HepG2 (cell line): ENCODE measurements around the gene RBM44. TPM values are rescaled to one million over a fixed set of nuclear protein-coding genes. Genes with fewer than 3 reads are reported as not detected.

Experiments
- CBFB ChIP-seq: sonication (generic); formaldehyde crosslinking; IDR thresholded peaks from 2 replicates; pipeline ENCODE4 v1.4.0; 2020; ENCODE audit warnings: missing genetic modification reagents
- CHD4 ChIP-seq: fragments of 200-600 bp; sonication (generic); IDR thresholded peaks from 2 replicates; pipeline ENCODE4 v1.7.0; 2017; ENCODE audit warnings: mild to moderate bottlenecking, low read length, borderline replicate concordance
- ERF ChIP-seq: IDR thresholded peaks from 2 replicates; pipeline ENCODE4 v1.6.1; 2018; ENCODE audit warnings: missing biosample characterization, missing genetic modification reagents
- EZH2 ChIP-seq: conservative IDR thresholded peaks from 2 replicates; pipeline ENCODE4 v1.6.1; 2012; ENCODE audit warnings: mild to moderate bottlenecking, low read depth, low read length, moderate library complexity
- FOXO1 ChIP-seq: sonication (generic); formaldehyde crosslinking; IDR thresholded peaks from 2 replicates; pipeline ENCODE4 v1.4.0; 2020; ENCODE audit warnings: missing genetic modification reagents
- NR2F2 ChIP-seq: IDR thresholded peaks from 2 replicates; pipeline ENCODE4 v1.6.1; 2012; ENCODE audit warnings: low read depth, inconsistent platforms, borderline replicate concordance
- POLR2AphosphoS5 ChIP-seq: IDR thresholded peaks from 2 replicates; pipeline ENCODE4 v1.6.1; 2012; ENCODE audit warnings: low read depth, low read length
- RAD21 ChIP-seq: fragments of 450-650 bp; formaldehyde crosslinking; IDR thresholded peaks from 2 replicates; pipeline ENCODE4 v1.5.0; 2020; ENCODE audit warnings: mild to moderate bottlenecking
- RFXANK ChIP-seq: IDR thresholded peaks from 2 replicates; pipeline ENCODE4 v1.6.1; 2016
- ZKSCAN1 ChIP-seq: fragments of 150-350 bp; IDR thresholded peaks from 2 replicates; pipeline ENCODE4 v1.6.1; 2014; ENCODE audit warnings: low read length
- ZNF34 ChIP-seq: sonication (generic); formaldehyde crosslinking; IDR thresholded peaks from 2 replicates; pipeline ENCODE4 v1.4.0; 2020; ENCODE audit warnings: mild to moderate bottlenecking, missing genetic modification reagents, borderline replicate concordance
- ZNF781 ChIP-seq: sonication (generic); formaldehyde crosslinking; IDR thresholded peaks from 2 replicates; pipeline ENCODE4 v1.5.1; 2020; ENCODE audit warnings: borderline replicate concordance, mild to moderate bottlenecking, missing genetic modification reagents; ENCODE audit errors: not compliant biosample characterization
- polyA plus RNA-seq, 8 experiments: library from polyadenylated mRNA; depleted of rRNA in 3 of 8; stranded (reverse) in 7 of 8; unstranded in 1 of 8; fragments of >200 nt; fragmentation: Illumina TruSeq in 4 of 8; extraction: Trizol in 4 of 8; gene quantifications; 2 replicates each; pipeline versions ENCODE4 v1.2.1 to v1.2.3, GENCODE V29; 2011 to 2016; ENCODE audit warnings: low read depth in 4 of 8, missing spikeins in 1 of 8, mixed read lengths in 1 of 8; ENCODE audit not compliant: insufficient read depth in 1 of 8
- total RNA-seq, 5 experiments: library from RNA; depleted of rRNA; stranded (reverse); fragments of >200 nt; fragmentation: Illumina TruSeq; extraction: Trizol; gene quantifications; 2 replicates each; pipeline ENCODE4 v1.2.3, GENCODE V29; 2016; ENCODE audit warnings: low read depth in 1 of 5
- TF ChIP-seq, protein P1 (sequence below), 2 experiments: fragments of 450-650 bp in 1 of 2; sonication (generic) in 1 of 2; formaldehyde crosslinking in 1 of 2; IDR thresholded peaks; 2 replicates each; pipeline versions ENCODE4 v1.6.1 to v1.8.0; 2016 to 2022; ENCODE audit warnings: antibody characterized with exemption in 1 of 2, mild to moderate bottlenecking in 1 of 2, missing genetic modification reagents in 1 of 2
- TF ChIP-seq, protein P2 (sequence below): sonication (generic); formaldehyde crosslinking; IDR thresholded peaks from 2 replicates; pipeline ENCODE4 v1.5.0; 2020; ENCODE audit warnings: missing genetic modification reagents, mild to moderate bottlenecking, borderline replicate concordance
- TF ChIP-seq, protein P3 (sequence below): IDR thresholded peaks from 2 replicates; pipeline ENCODE4 v1.6.1; 2016; ENCODE audit warnings: missing genetic modification reagents, missing compliant biosample characterization
- TF ChIP-seq, protein P4 (sequence below): sonication (generic); formaldehyde crosslinking; IDR thresholded peaks from 2 replicates; pipeline ENCODE4 v1.4.0; 2020; ENCODE audit warnings: missing genetic modification reagents, mild to moderate bottlenecking, borderline replicate concordance

The RBM44 gene
- total and polyA plus RNA-seq, 2 of the 13 experiments (the other 11 are each of a cell fraction or from before 2014, with no cell fraction given): 0.13 to 0.50 TPM

DNA sequence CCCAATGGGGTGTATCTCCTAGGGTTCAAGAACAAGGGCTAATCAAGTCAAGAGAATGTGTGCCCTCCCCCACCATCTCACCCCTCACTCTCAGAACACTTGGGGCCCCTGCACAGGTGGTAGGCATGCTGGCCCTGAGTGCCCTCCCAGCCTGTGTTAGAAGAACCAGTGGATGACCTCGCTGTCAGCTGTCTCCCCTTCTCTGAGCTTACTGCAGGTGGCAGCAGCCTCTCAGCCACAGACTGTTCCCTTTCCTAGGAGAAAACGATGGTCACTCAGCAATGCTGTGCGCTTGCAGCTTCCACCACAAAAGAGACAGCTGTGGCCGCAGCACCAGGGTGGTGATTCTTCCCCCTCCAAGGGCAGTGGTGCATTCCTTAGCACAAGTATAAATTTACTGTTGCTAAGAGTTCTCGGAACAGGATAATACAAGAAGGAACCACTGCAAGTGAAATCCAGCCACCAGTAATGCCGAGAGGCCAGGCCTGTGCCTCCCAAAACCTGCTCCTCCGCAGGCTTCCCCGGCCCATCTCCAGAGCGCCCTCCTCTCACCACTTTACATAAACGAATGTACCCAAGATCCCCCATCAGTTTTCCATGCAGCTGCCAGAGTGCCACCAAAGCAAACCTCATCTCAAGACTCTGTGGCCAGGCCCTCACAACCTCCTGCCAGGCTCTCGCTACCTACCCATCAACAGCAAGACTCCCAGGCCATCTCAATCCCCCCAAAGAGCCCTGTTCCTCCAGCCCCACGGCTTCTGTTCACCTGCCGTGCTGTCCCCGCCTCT lies 59.9 kb downstream of the RBM44 start (continued):
- TF ChIP-seq, protein P1, sequence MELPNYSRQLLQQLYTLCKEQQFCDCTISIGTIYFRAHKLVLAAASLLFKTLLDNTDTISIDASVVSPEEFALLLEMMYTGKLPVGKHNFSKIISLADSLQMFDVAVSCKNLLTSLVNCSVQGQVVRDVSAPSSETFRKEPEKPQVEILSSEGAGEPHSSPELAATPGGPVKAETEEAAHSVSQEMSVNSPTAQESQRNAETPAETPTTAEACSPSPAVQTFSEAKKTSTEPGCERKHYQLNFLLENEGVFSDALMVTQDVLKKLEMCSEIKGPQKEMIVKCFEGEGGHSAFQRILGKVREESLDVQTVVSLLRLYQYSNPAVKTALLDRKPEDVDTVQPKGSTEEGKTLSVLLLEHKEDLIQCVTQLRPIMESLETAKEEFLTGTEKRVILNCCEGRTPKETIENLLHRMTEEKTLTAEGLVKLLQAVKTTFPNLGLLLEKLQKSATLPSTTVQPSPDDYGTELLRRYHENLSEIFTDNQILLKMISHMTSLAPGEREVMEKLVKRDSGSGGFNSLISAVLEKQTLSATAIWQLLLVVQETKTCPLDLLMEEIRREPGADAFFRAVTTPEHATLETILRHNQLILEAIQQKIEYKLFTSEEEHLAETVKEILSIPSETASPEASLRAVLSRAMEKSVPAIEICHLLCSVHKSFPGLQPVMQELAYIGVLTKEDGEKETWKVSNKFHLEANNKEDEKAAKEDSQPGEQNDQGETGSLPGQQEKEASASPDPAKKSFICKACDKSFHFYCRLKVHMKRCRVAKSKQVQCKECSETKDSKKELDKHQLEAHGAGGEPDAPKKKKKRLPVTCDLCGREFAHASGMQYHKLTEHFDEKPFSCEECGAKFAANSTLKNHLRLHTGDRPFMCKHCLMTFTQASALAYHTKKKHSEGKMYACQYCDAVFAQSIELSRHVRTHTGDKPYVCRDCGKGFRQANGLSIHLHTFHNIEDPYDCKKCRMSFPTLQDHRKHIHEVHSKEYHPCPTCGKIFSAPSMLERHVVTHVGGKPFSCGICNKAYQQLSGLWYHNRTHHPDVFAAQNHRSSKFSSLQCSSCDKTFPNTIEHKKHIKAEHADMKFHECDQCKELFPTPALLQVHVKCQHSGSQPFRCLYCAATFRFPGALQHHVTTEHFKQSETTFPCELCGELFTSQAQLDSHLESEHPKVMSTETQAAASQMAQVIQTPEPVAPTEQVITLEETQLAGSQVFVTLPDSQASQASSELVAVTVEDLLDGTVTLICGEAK (IDR thresholded peaks at IDR 0.05): no peak
- TF ChIP-seq, protein P1 (CRISPR knock-in tag; IDR thresholded peaks at IDR 0.05): peak; percentile 37; the same call in 1 of the 2 replicates
- peak; percentile 77; the same call in 1 of the 2 replicates for TF ChIP-seq ERF (CRISPR knock-in tag)
- TF ChIP-seq CBFB (CRISPR knock-in tag): 0 out of 2 replicates have a peak, but pooled peaks have one; percentile 17
- 0 out of 2 replicates have a peak, but pooled peaks have one; percentile 61 for TF ChIP-seq RFXANK (CRISPR knock-in tag)
- peak; percentile 93 for TF ChIP-seq EZH2
- no peak for TF ChIP-seq POLR2AphosphoS5
- TF ChIP-seq ZKSCAN1: no peak
- TF ChIP-seq ZNF781 (CRISPR knock-in tag): peak; percentile 62
- TF ChIP-seq, protein P2, sequence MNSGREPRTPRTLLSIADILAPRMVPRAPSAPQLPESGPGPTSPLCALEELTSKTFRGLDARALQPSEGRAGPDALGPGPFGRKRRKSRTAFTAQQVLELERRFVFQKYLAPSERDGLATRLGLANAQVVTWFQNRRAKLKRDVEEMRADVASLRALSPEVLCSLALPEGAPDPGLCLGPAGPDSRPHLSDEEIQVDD (CRISPR knock-in tag): no peak
- TF ChIP-seq, protein P3, sequence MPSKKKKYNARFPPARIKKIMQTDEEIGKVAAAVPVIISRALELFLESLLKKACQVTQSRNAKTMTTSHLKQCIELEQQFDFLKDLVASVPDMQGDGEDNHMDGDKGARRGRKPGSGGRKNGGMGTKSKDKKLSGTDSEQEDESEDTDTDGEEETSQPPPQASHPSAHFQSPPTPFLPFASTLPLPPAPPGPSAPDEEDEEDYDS: peak; percentile 50
- peak; percentile 96 for TF ChIP-seq RAD21 (CRISPR knock-in tag)
- no peak for TF ChIP-seq ZNF34
- no peak for TF ChIP-seq NR2F2
- TF ChIP-seq, protein P4, sequence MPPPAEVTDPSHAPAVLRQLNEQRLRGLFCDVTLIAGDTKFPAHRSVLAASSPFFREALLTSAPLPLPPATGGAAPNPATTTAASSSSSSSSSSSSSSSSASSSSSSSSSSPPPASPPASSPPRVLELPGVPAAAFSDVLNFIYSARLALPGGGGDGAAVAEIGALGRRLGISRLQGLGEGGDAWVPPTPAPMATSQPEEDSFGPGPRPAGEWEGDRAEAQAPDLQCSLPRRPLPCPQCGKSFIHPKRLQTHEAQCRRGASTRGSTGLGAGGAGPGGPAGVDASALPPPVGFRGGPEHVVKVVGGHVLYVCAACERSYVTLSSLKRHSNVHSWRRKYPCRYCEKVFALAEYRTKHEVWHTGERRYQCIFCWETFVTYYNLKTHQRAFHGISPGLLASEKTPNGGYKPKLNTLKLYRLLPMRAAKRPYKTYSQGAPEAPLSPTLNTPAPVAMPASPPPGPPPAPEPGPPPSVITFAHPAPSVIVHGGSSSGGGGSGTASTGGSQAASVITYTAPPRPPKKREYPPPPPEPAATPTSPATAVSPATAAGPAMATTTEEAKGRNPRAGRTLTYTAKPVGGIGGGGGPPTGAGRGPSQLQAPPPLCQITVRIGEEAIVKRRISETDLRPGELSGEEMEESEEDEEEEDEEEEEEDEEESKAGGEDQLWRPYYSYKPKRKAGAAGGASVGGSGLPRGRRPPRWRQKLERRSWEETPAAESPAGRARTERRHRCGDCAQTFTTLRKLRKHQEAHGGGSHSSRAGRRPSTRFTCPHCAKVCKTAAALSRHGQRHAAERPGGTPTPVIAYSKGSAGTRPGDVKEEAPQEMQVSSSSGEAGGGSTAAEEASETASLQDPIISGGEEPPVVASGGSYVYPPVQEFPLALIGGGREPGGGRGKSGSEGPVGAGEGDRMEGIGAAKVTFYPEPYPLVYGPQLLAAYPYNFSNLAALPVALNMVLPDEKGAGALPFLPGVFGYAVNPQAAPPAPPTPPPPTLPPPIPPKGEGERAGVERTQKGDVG: 0 out of 2 replicates have a peak, but pooled peaks have one; percentile 55
- no peak for TF ChIP-seq CHD4
- peak; percentile 52; the same call in 1 of the 2 replicates for TF ChIP-seq FOXO1
